Measurements from ENCODE around the gene WDSUB1. TPM values are rescaled to one million over a fixed set of nuclear protein-coding genes. Genes with fewer than 3 reads are reported as not detected.

WDSUB1 gene
- total and polyA plus RNA-seq, 5 donors, result 6.1 to 10.4 (median 9.5) TPM

GRCh38 chr2:159232456-159233170 lies 53.9 kb downstream of the WDSUB1 start:
- no peaks in the 10 kb centered on the region for H3K27me3 ChIP-seq (ENCODE audit: control insufficient read depth, insufficient read depth)
- no peak overlapping the region for H3K27ac ChIP-seq (ENCODE audit: low read length)
- H3K4me1 ChIP-seq (ENCODE audit: control insufficient read depth, insufficient read depth, low read length), result no peaks in the 10 kb centered on the region
- H3K9me3 ChIP-seq (ENCODE audit: control insufficient read depth, low read length), result no peaks in the 10 kb centered on the region
- intact Hi-C loops (cut with DNase I), result no loop called here
- no peak for DNase-seq
- WGBS, result 15% methylated on average over 3 of the region's 3 CpGs
- no peak for ATAC-seq
- H3K4me3 ChIP-seq (ENCODE audit: low read length), result no peak overlapping the region

- intact Hi-C loops (cut with DNase I), result no loop called here
- no peak overlapping the region for H3K4me3 ChIP-seq (ENCODE audit: low read length)
- 93% methylated on average over 19 of the region's 19 CpGs for WGBS
- DNase-seq (no peak), ATAC-seq (peak in 1 of 2 donors; percentile 20)
- no peak overlapping the region for H3K27ac ChIP-seq (ENCODE audit: low read length)
- peaks cover 2% of the 10 kb centered on the region for H3K4me1 ChIP-seq (ENCODE audit: control insufficient read depth, insufficient read depth, low read length)
- no peaks in the 10 kb centered on the region for H3K9me3 ChIP-seq (ENCODE audit: control insufficient read depth, low read length)
- no peaks in the 10 kb centered on the region for H3K27me3 ChIP-seq (ENCODE audit: control insufficient read depth, insufficient read depth)
Observed at GRCh38 chr2:159230145-159230877, 56.2 kb downstream of the WDSUB1 start.

GRCh38 chr2:159229476-159230144 lies 56.9 kb downstream of the WDSUB1 start:
- Histone ChIP-seq H3K4me3 (ENCODE audit: low read length) (no peak overlapping the region), H3K4me1 (ENCODE audit: control insufficient read depth, insufficient read depth, low read length) (peaks cover 7% of the 10 kb centered on the region), H3K9me3 (ENCODE audit: control insufficient read depth, low read length) (no peaks in the 10 kb centered on the region), H3K27me3 (ENCODE audit: control insufficient read depth, insufficient read depth) (no peaks in the 10 kb centered on the region), H3K27ac (ENCODE audit: low read length) (no peak overlapping the region)
- ATAC-seq, result no peak
- WGBS, result 89% methylated on average over 15 of the region's 15 CpGs
- intact Hi-C loops (cut with DNase I), result no loop called here
- DNase-seq, result no peak

- H3K27ac ChIP-seq (ENCODE audit: low read length), result no peak overlapping the region
- H3K4me1 ChIP-seq (ENCODE audit: control insufficient read depth, insufficient read depth, low read length), result peaks cover 10% of the 10 kb centered on the region
- H3K4me3 ChIP-seq (ENCODE audit: low read length), result no peak overlapping the region
- no peaks in the 10 kb centered on the region for H3K27me3 ChIP-seq (ENCODE audit: control insufficient read depth, insufficient read depth)
- ATAC-seq (no peak), DNase-seq (no peak)
- no peaks in the 10 kb centered on the region for H3K9me3 ChIP-seq (ENCODE audit: control insufficient read depth, low read length)
- intact Hi-C loops (cut with DNase I), result no loop called here
- 83% methylated on average over 14 of the region's 14 CpGs for WGBS
Observed at GRCh38 chr2:159228081-159228581, 58.4 kb downstream of the WDSUB1 start.

GRCh38 chr2:159227467-159227866 lies 59.0 kb downstream of the WDSUB1 start:
- ATAC-seq (no peak), DNase-seq (peak in 1 of 3 donors; percentile 38)
- WGBS, result 47% methylated on average over 3 of the region's 3 CpGs
- intact Hi-C loops (cut with DNase I), result no loop called here
- H3K4me3 ChIP-seq (ENCODE audit: low read length), result no peak overlapping the region
- no peak overlapping the region for H3K27ac ChIP-seq (ENCODE audit: low read length)
- no peaks in the 10 kb centered on the region for H3K27me3 ChIP-seq (ENCODE audit: control insufficient read depth, insufficient read depth)
- H3K4me1 ChIP-seq (ENCODE audit: control insufficient read depth, insufficient read depth, low read length), result peaks cover 10% of the 10 kb centered on the region
- no peaks in the 10 kb centered on the region for H3K9me3 ChIP-seq (ENCODE audit: control insufficient read depth, low read length)

- Histone ChIP-seq H3K27ac (ENCODE audit: low read length) (peak overlapping the region; percentile 48), H3K4me1 (ENCODE audit: control insufficient read depth, insufficient read depth, low read length) (peaks cover 10% of the 10 kb centered on the region)
Observed at GRCh38 chr2:159226608-159227385, 59.7 kb downstream of the WDSUB1 start.

GRCh38 chr2:159226059-159226461 lies 60.4 kb downstream of the WDSUB1 start:
- Histone ChIP-seq H3K9me3 (ENCODE audit: control insufficient read depth, low read length) (no peaks in the 10 kb centered on the region), H3K4me1 (ENCODE audit: control insufficient read depth, insufficient read depth, low read length) (peaks cover 10% of the 10 kb centered on the region), H3K27ac (ENCODE audit: low read length) (peak overlapping the region; percentile 51), H3K27me3 (ENCODE audit: control insufficient read depth, insufficient read depth) (no peaks in the 10 kb centered on the region), H3K4me3 (ENCODE audit: low read length) (no peak overlapping the region)
- ATAC-seq (peak in 1 of 2 donors; percentile 59), DNase-seq (no peak)
- intact Hi-C loops (cut with DNase I), result no loop called here
- 62% methylated on average over 5 of the region's 5 CpGs for WGBS

More at GRCh38 chr2:159226608-159227385, 59.7 kb downstream of the WDSUB1 start:
- DNase-seq (no peak), ATAC-seq (no peak)
- no peaks in the 10 kb centered on the region for H3K9me3 ChIP-seq (ENCODE audit: control insufficient read depth, low read length)
- H3K4me3 ChIP-seq (ENCODE audit: low read length), result no peak overlapping the region
- no peaks in the 10 kb centered on the region for H3K27me3 ChIP-seq (ENCODE audit: control insufficient read depth, insufficient read depth)
- intact Hi-C loops (cut with DNase I), result no loop called here

- Histone ChIP-seq H3K4me3 (ENCODE audit: low read length) (no peak overlapping the region), H3K27me3 (ENCODE audit: control insufficient read depth, insufficient read depth) (no peaks in the 10 kb centered on the region), H3K4me1 (ENCODE audit: control insufficient read depth, insufficient read depth, low read length) (peaks cover 10% of the 10 kb centered on the region), H3K9me3 (ENCODE audit: control insufficient read depth, low read length) (no peaks in the 10 kb centered on the region), H3K27ac (ENCODE audit: low read length) (peak overlapping the region; percentile 69)
- 73% methylated on average over 26 of the region's 26 CpGs for WGBS
- DNase-seq (peak in 2 of 3 donors; percentile 53 to 64), ATAC-seq (peak; percentile 52 to 84)
- intact Hi-C loops (cut with DNase I), result no loop called here
Observed at GRCh38 chr2:159225025-159226016, 61.2 kb downstream of the WDSUB1 start.

GRCh38 chr2:159224061-159224813 lies 62.3 kb downstream of the WDSUB1 start:
- no peak for ATAC-seq
- no peak for DNase-seq
- intact Hi-C loops (cut with DNase I), result no loop called here
- Histone ChIP-seq H3K27ac (ENCODE audit: low read length) (peak overlapping the region; percentile 69), H3K4me1 (ENCODE audit: control insufficient read depth, insufficient read depth, low read length) (peaks cover 10% of the 10 kb centered on the region), H3K4me3 (ENCODE audit: low read length) (no peak overlapping the region), H3K27me3 (ENCODE audit: control insufficient read depth, insufficient read depth) (no peaks in the 10 kb centered on the region), H3K9me3 (ENCODE audit: control insufficient read depth, low read length) (no peaks in the 10 kb centered on the region)
- WGBS, result 86% methylated on average over 17 of the region's 17 CpGs

Data from right cardiac atrium (tissue), 5 donors.